MM.1S (cell line): ENCODE data around the gene HMG20A.

Experiments used
- CTCF ChIP-seq: fragments of 300-600 bp; sonication (generic); IDR thresholded peaks from 2 replicates; pipeline ENCODE4 v1.5.1; 2016; ENCODE audit warnings: antibody characterized with exemption, low read length, mixed read lengths
- EZH2 ChIP-seq: fragments of 300-600 bp; sonication (generic); optimal IDR thresholded peaks from 2 replicates; pipeline ENCODE3; 2017; ENCODE audit warnings: low read depth, mild to moderate bottlenecking, antibody characterized with exemption, low read length, mixed read lengths
- EZH2phosphoT487 ChIP-seq: fragments of 300-600 bp; sonication (generic); IDR thresholded peaks from 2 replicates; pipeline ENCODE4 v1.6.1; 2018; ENCODE audit warnings: antibody characterized with exemption, low read length

DNA sequence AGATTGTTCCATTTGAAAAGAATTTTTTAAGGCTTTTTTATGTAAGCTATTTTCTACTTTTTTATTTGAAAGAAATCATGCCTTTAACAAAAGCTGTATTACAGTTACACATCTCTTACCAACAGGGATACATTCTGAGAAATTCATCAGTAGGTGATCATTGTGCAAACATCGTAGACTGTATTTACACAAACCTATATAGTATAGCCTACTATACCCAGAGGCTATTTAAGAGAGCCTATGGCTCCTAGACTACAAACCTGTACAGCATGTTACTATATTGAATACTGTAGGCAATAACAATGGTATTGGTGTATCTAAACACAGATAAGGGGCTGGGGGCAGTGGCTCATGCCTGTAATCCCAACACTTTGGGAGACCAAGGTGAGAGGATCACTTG lies 43.9 kb upstream of the HMG20A start:
- TF ChIP-seq CTCF (no peak), EZH2phosphoT487 (no peak), EZH2 (no peak)
